Panc1 (cell line): ENCODE data around the gene DPEP2. TPM values are rescaled to one million over a fixed set of nuclear protein-coding genes. Genes with fewer than 3 reads are reported as not detected.

Source experiments
- ATAC-seq: fragments of 200-7000 bp; cut with Tn5 transposase; 2 replicates; pipeline ENCODE4 v1.9.1; 2020; ENCODE audit warnings: mild to moderate bottlenecking, moderate library complexity
- BruUV-seq: library from RNA; stranded (reverse); fragments of 400-500 nt; replicated peaks from 2 replicates; lab custom pipeline; 2021; lab: Mats Ljungman, UMichigan
- CTCF ChIA-PET: fragments of 300-600 bp; sonication (Branson Sonifier 250); formaldehyde crosslinking; loops from one replicate; lab custom pipeline; 2022; ENCODE audit warnings: antibody characterized with exemption; lab: Charles Lee
- POLR2A ChIA-PET: fragments of 300-600 bp; sonication (Branson Sonifier 250); formaldehyde crosslinking; loops from one replicate; lab custom pipeline; 2022; ENCODE audit warnings: antibody characterized with exemption; lab: Charles Lee
- DNase-seq: peaks from one replicate; pipeline ENCODE4 v3.0.0-alpha.2; 2010; ENCODE audit warnings: low read depth, low spot score
- H3K27ac ChIP-seq: 2 replicates; pipeline ENCODE4 v1.5.1; 2011; ENCODE audit warnings: mild to moderate bottlenecking, low read length, inconsistent platforms
- H3K27me3 ChIP-seq: fragments of 200-500 bp; sonication (Bioruptor generic); 2 replicates; pipeline ENCODE4 v1.6.0; 2014; ENCODE audit warnings: low read length, inconsistent platforms; ENCODE audit not compliant: control insufficient read depth, insufficient read depth
- H3K36me3 ChIP-seq: fragments of 200-500 bp; sonication (Bioruptor generic); 2 replicates; pipeline ENCODE4 v1.5.1; 2014; ENCODE audit warnings: inconsistent platforms, mild to moderate bottlenecking, low read length, moderate library complexity; ENCODE audit not compliant: control insufficient read depth, insufficient read depth
- H3K4me1 ChIP-seq: 2 replicates; pipeline ENCODE4 v1.5.1; 2011; ENCODE audit warnings: inconsistent platforms, mild to moderate bottlenecking, low read length, moderate library complexity; ENCODE audit not compliant: control insufficient read depth, insufficient read depth
- H3K4me3 ChIP-seq, 2 experiments: 2 replicates each; pipeline ENCODE4 v1.5.1; 2011 to 2012; ENCODE audit warnings: low read depth in 2 of 2, low read length in 2 of 2, mild to moderate bottlenecking in 2 of 2, inconsistent platforms in 1 of 2, moderate library complexity in 1 of 2
- H3K9me3 ChIP-seq: fragments of 200-500 bp; sonication (Bioruptor generic); 2 replicates; pipeline ENCODE4 v1.5.1; 2014; ENCODE audit warnings: low read depth, mild to moderate bottlenecking, inconsistent platforms, low read length, moderate library complexity; ENCODE audit not compliant: control insufficient read depth, insufficient read depth
- CTCF ChIP-seq: fragments of 450-650 bp; IDR thresholded peaks from 2 replicates; pipeline ENCODE4 v1.5.1; 2017; ENCODE audit warnings: mild to moderate bottlenecking
- POLR2AphosphoS5 ChIP-seq: IDR thresholded peaks from 2 replicates; pipeline ENCODE4 v1.6.1; 2012; ENCODE audit warnings: mild to moderate bottlenecking, low read depth, low read length, moderate library complexity
- REST ChIP-seq, 2 experiments: IDR thresholded peaks; 2 replicates each; pipeline ENCODE4 v1.6.1; 2011 to 2012; ENCODE audit warnings: low read depth in 2 of 2, control low read depth in 1 of 2, low read length in 1 of 2, mild to moderate bottlenecking in 1 of 2, moderate library complexity in 1 of 2; ENCODE audit not compliant: insufficient read depth in 1 of 2
- SIN3A ChIP-seq: IDR thresholded peaks from 2 replicates; pipeline ENCODE4 v1.6.1; 2012; ENCODE audit warnings: low read depth, mild to moderate bottlenecking, low read length, moderate library complexity, borderline replicate concordance; ENCODE audit not compliant: insufficient read depth
- TCF7L2 ChIP-seq: IDR thresholded peaks from 2 replicates; pipeline ENCODE4 v1.6.1; 2011; ENCODE audit warnings: mild to moderate bottlenecking, low read depth, low read length, inconsistent platforms
- in situ Hi-C: cut with HindIII; loops from 2 replicates; pipeline ENCODE4 v1.10.0; 2016; ENCODE audit warnings: low sequenced_read_pairs, low pct_unique_long_range_greater_than_20kb
- intact Hi-C: fragments of 100-400 bp; cut with micrococcal nuclease; formaldehyde crosslinking; loops from one replicate; pipeline ENCODE4 v1.10.0; 2022; ENCODE audit not compliant: unreplicated experiment
- total RNA-seq: library from RNA; stranded (reverse); gene quantifications from one replicate; pipeline ENCODE4 v1.2.1, GENCODE V29; 2021; ENCODE audit not compliant: unreplicated experiment

The DPEP2 gene
- total RNA-seq, 1 experiment from 2014 or later = not detected

DNA sequence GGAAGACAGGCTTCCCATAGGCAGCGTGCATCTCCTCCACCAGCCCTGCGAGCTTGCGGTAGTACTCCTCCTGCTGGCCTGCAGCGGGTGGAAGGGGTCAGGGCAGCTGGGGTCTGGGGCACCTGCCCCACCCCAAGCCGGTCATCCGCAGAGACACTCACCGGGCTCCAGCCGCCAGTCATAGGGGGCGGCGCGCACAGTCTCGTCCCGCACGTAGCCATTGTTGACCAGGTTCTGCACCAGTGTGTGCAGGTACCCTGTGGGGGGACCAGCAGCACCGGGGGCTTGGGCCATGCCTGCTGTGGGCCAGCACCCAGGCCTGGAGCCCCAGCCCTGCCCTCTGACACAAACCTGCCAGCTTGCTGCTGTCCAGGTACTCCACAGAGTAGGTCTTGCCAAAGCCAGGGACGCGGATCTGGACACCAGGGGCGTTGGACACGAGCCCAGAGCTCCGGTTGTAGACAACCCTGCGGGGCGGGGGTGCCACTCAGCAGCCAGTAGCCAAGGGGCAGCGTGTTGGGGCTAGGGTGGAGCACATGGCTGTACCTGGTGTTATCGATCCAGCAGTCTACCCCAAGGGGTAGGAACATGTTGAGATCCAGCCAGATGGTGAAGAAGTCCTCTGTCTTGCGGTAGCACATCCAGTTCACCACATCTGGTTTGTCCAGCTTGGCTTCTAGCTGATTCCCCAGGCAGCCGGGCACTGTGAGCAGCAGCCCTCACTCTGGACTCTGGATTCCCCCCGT, 56.6 kb downstream of the DPEP2 start:
- no peak for TF ChIP-seq SIN3A
- no peak for TF ChIP-seq REST (IDR thresholded peaks at IDR 0.05; ENCODE audit: insufficient read depth in 1 of 2, low read depth in 2 of 2, low read length in 1 of 2)
- no peak for TF ChIP-seq CTCF
- TF ChIP-seq TCF7L2 = no peak
- no peak for TF ChIP-seq POLR2AphosphoS5
- H3K36me3 ChIP-seq = no peaks in the 10 kb centered on the region
- no TSS peak for BruUV-seq
- intact Hi-C loops = no loop called here
- no peak overlapping the region for H3K27ac ChIP-seq
- no peaks in the 10 kb centered on the region for H3K9me3 ChIP-seq
- in situ Hi-C loops = no loop called here
- POLR2A ChIA-PET = no interaction called here
- ATAC-seq (peak; percentile 20; the same call in 1 of the 2 replicates), DNase-seq (no peak)
- no peaks in the 10 kb centered on the region; the same call in 1 of the 2 replicates for H3K4me1 ChIP-seq
- CTCF ChIA-PET = interaction anchor here (0.5 to 1.0 kb wide), 3 partner anchors 18 to 46 kb away, joined by 3 to 12 read pairs (median 3); no protein-coding TSS in a partner anchor
- no peak overlapping the region for H3K4me3 ChIP-seq
- H3K27me3 ChIP-seq = no peaks in the 10 kb centered on the region

- TF ChIP-seq SIN3A = no peak
- peak; percentile 86 for TF ChIP-seq CTCF
- no TSS peak for BruUV-seq
- ChIA-PET CTCF (interaction anchor here (1.0 kb wide), 2 partner anchors 18 to 46 kb away, joined by 3 read pairs; no protein-coding TSS in a partner anchor), POLR2A (no interaction called here)
- DNase-seq (no peak), ATAC-seq (peak; percentile 78)
- Histone ChIP-seq H3K4me1 (peaks cover 2% of the 10 kb centered on the region; the same call in 1 of the 2 replicates), H3K27me3 (no peaks in the 10 kb centered on the region), H3K4me3 (no peak overlapping the region), H3K9me3 (no peaks in the 10 kb centered on the region), H3K36me3 (no peaks in the 10 kb centered on the region), H3K27ac (no peak overlapping the region)
- in situ Hi-C loops (no loop called here), intact Hi-C loops (no loop called here)
These were observed 57.1 kb downstream of the DPEP2 start for GRCh38 chr16:67942200-67942509.
